GM23338 (cell line): Measurements from ENCODE around the gene SMARCA2. TPM values are rescaled to one million over a fixed set of nuclear protein-coding genes. Genes with fewer than 3 reads are reported as not detected.

ENCODE experiments used
- ATAC-seq: fragments of 200-7000 bp; cut with Tn5 transposase; 3 replicates; pipeline ENCODE4 v1.9.1; 2020
- DNase-seq: peaks from one replicate; pipeline ENCODE4 v3.0.0-alpha.2; 2015; ENCODE audit warnings: low spot score
- H2AFZ ChIP-seq: fragments of 200-600 bp; sonication (generic); 2 replicates; pipeline ENCODE4 v1.8.0; 2016; ENCODE audit warnings: antibody characterized with exemption, mild to moderate bottlenecking, moderate library complexity
- H3F3A ChIP-seq: fragments of 200-600 bp; sonication (generic); replicated peaks from 2 replicates; pipeline ENCODE4 v1.8.0; 2017; ENCODE audit warnings: antibody characterized with exemption, mixed run types, low read depth
- H3K27ac ChIP-seq: fragments of 200-600 bp; sonication (generic); 2 replicates; pipeline ENCODE4 v1.6.1; 2016; ENCODE audit warnings: low read depth
- H3K27me3 ChIP-seq: fragments of 200-600 bp; sonication (generic); 2 replicates; pipeline ENCODE4 v1.8.0; 2016; ENCODE audit warnings: mild to moderate bottlenecking, mixed run types, moderate library complexity; ENCODE audit not compliant: insufficient read depth
- H3K36me3 ChIP-seq: fragments of 200-600 bp; sonication (generic); 2 replicates; pipeline ENCODE4 v1.8.0; 2016; ENCODE audit warnings: mild to moderate bottlenecking; ENCODE audit not compliant: insufficient read depth
- H3K4me1 ChIP-seq: fragments of 200-600 bp; sonication (generic); 2 replicates; pipeline ENCODE4 v1.8.0; 2016; ENCODE audit warnings: mild to moderate bottlenecking, moderate library complexity; ENCODE audit not compliant: insufficient read depth
- H3K4me2 ChIP-seq: fragments of 200-600 bp; sonication (generic); 2 replicates; pipeline ENCODE4 v1.7.1; 2017; ENCODE audit warnings: mixed run types
- H3K4me3 ChIP-seq: fragments of 200-600 bp; sonication (generic); 2 replicates; pipeline ENCODE4 v1.6.1; 2016; ENCODE audit warnings: mixed run types
- H3K79me2 ChIP-seq: fragments of 200-600 bp; sonication (generic); replicated peaks from 2 replicates; pipeline ENCODE4 v1.8.0; 2017; ENCODE audit warnings: mild to moderate bottlenecking; ENCODE audit not compliant: insufficient read depth
- H3K9me2 ChIP-seq: fragments of 200-600 bp; sonication (generic); 2 replicates; pipeline ENCODE4 v1.8.0; 2017; ENCODE audit not compliant: insufficient read depth
- H4K20me1 ChIP-seq: fragments of 200-600 bp; sonication (generic); replicated peaks from 2 replicates; pipeline ENCODE4 v1.8.0; 2017; ENCODE audit warnings: mild to moderate bottlenecking; ENCODE audit not compliant: insufficient read depth
- H3K27ac Mint-ChIP-seq: 2 replicates; pipeline ENCODE4 v1.8.0; 2020; ENCODE audit warnings: inconsistent platforms, mild to moderate bottlenecking, moderate library complexity, mixed read lengths
- H3K27me3 Mint-ChIP-seq: 3 replicates; pipeline ENCODE4 v1.8.0; 2022; ENCODE audit warnings: low read depth, mild to moderate bottlenecking, moderate library complexity, mixed read lengths, inconsistent platforms; ENCODE audit not compliant: insufficient read depth, poor library complexity
- H3K36me3 Mint-ChIP-seq: 3 replicates; pipeline ENCODE4 v1.8.0; 2021; ENCODE audit warnings: low read depth, mild to moderate bottlenecking, inconsistent platforms, moderate library complexity, mixed read lengths
- H3K4me1 Mint-ChIP-seq: 3 replicates; pipeline ENCODE4 v1.8.0; 2020; ENCODE audit warnings: mild to moderate bottlenecking, inconsistent platforms, mixed read lengths
- H3K4me3 Mint-ChIP-seq: 3 replicates; pipeline ENCODE4 v1.8.0; 2021; ENCODE audit warnings: moderate library complexity, mild to moderate bottlenecking, inconsistent platforms, mixed read lengths
- H3K9me3 Mint-ChIP-seq: 3 replicates; pipeline ENCODE4 v1.8.0; 2020; ENCODE audit warnings: moderate library complexity, mild to moderate bottlenecking, inconsistent platforms, mixed read lengths
- CTCF ChIP-seq, 2 experiments: fragments of 200-600 bp in 1 of 2; sonication (generic) in 1 of 2; conservative IDR thresholded peaks; 2 replicates each; pipeline versions ENCODE4 v1.5.1 to v1.6.1; 2016 to 2017; ENCODE audit warnings: antibody characterized with exemption in 2 of 2, low read depth in 2 of 2, mild to moderate bottlenecking in 2 of 2, moderate library complexity in 1 of 2
- EZH2 ChIP-seq: fragments of 200-600 bp; sonication (generic); IDR thresholded peaks from one replicate; pipeline ENCODE4 v1.8.0; 2017; ENCODE audit warnings: antibody characterized with exemption, mild to moderate bottlenecking, low read depth; ENCODE audit not compliant: unreplicated experiment
- EZH2phosphoT487 ChIP-seq: fragments of 200-600 bp; sonication (generic); IDR thresholded peaks from one replicate; pipeline ENCODE4 v1.8.1; 2018; ENCODE audit warnings: antibody characterized with exemption; ENCODE audit not compliant: unreplicated experiment
- REST ChIP-seq: IDR thresholded peaks from one replicate; pipeline ENCODE4 v1.6.1; 2018; ENCODE audit warnings: antibody characterized with exemption; ENCODE audit not compliant: unreplicated experiment
- STAT1 ChIP-seq: IDR thresholded peaks from one replicate; pipeline ENCODE4 v1.6.1; 2016; ENCODE audit warnings: antibody characterized with exemption; ENCODE audit not compliant: unreplicated experiment
- ZNF114 ChIP-seq: fragments of 250-450 bp; sonication (Bioruptor Pico); IDR thresholded peaks from 2 replicates; pipeline ENCODE4 v1.5.0; 2020; ENCODE audit warnings: mild to moderate bottlenecking, moderate library complexity
- ZNF462 ChIP-seq: fragments of 250-450 bp; sonication (Bioruptor Pico); IDR thresholded peaks from 2 replicates; pipeline ENCODE4 v1.5.0; 2020; ENCODE audit warnings: mild to moderate bottlenecking, moderate library complexity
- polyA plus RNA-seq: library from polyadenylated mRNA; unstranded; fragments of >200 nt; fragmentation: Nextera tagmentation; extraction: Ambion mirVana; gene quantifications from 2 replicates; pipeline ENCODE4 v1.2.1, GENCODE V29; 2016
- total RNA-seq: library from RNA; depleted of rRNA; stranded (reverse); fragments of >200 nt; shearing (Covaris generic); gene quantifications from 2 replicates; pipeline ENCODE4 v1.2.3, GENCODE V29; 2014

Gene SMARCA2
- total and polyA plus RNA-seq, 2 experiments from 2014 or later, result 21.7 to 21.9 TPM

GRCh38 chr9:2126331-2126803 lies 111.2 kb downstream of the SMARCA2 start:
- H3K79me2 ChIP-seq, result no peaks in the 10 kb centered on the region
- ATAC-seq (no peak), DNase-seq (no peak)
- no peak overlapping the region for H2AFZ ChIP-seq
- no peak overlapping the region for H3K4me2 ChIP-seq
- H3K4me3 ChIP-seq, result no peak overlapping the region
- Mint-ChIP-seq H3K4me1 (no peaks in the 10 kb centered on the region), H3K27me3 (peaks cover 2% of the 10 kb centered on the region), H3K36me3 (no peaks in the 10 kb centered on the region), H3K4me3 (no peak overlapping the region), H3K27ac (no peak overlapping the region), H3K9me3 (no peaks in the 10 kb centered on the region)
- H3K36me3 ChIP-seq, result no peaks in the 10 kb centered on the region
- TF ChIP-seq STAT1 (no peak), ZNF114 (CRISPR knock-in tag) (no peak), REST (no peak), EZH2phosphoT487 (no peak), CTCF (conservative IDR thresholded peaks at IDR 0.05; ENCODE audit: low read depth in 2 of 2) (no peak), EZH2 (no peak), ZNF462 (CRISPR knock-in tag) (no peak)
- H3K4me1 ChIP-seq, result no peaks in the 10 kb centered on the region
- H3F3A ChIP-seq, result no peaks in the 10 kb centered on the region
- no peak overlapping the region for H3K27ac ChIP-seq
- H4K20me1 ChIP-seq, result no peaks in the 10 kb centered on the region
- no peaks in the 10 kb centered on the region for H3K27me3 ChIP-seq
- H3K9me2 ChIP-seq, result no peaks in the 10 kb centered on the region
